GM21447 (cell line): ENCODE measurements around the gene CPED1.
"Not testable (repeated sequence)": the region's sequence is repeated elsewhere in the genome, so short reads cannot be mapped to it uniquely, and the experiment has no call there.

Experiments used
- ATAC-seq: cut with Tn5 transposase; IDR thresholded peaks from one replicate; pipeline ENCODE4 v1.9.1; 2021; ENCODE audit not compliant: unreplicated experiment

The CPED1 gene

GRCh38 chr7:121037957-121038716 is 49.6 kb downstream of the CPED1 start:
- no peak for ATAC-seq

DNA sequence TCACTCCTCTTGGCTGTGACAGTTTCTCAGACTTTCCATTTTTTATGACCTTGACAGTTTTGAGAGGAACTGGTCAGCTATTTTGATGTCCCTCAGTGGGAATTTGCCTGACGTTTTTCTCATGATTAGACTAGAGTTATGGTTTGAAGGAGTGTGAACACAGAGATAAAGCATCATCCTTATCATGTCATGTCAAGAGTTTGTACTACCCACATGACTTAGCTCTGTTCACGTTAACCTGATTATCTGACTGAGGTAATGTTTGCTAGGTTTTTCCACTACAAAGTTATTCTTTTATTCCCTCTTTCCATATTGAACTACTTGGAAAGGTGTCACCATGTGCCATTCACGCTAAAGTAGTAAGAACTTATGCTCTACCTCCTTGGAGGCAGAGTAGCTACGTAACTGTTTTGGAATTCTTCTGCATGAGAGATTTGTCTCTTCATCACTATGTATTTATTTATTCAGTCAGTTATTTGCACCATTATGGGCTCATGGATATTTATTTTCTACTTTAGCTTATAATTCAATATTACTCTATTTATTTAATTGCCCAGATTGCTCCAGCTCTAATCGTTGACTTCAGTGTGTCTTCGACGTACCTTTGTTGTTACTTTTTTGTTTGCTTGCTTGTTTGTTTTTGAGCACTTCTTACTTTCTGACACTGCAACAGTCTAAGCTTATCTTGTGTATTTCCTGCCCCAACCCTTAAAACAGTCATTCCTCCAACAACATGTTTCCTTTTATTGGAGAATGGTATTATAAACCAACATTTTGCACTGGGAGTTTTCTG is 50.4 kb downstream of the CPED1 start:
- ATAC-seq, result no peak

DNA sequence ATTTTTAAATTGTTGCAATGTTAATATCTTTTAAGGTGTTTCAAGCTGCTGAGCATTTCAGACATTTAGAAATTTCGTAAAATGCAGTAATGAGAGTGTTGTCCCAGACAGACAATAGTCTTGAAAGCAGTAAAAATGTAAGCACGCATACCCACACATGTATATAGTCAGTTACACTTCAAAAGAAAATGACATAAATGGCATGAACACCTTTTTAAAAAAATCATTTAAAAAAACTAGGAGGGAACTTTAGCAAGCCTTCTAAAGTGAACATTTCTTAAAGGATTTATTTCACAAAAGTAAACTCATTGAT is 51.0 kb downstream of the CPED1 start:
- no peak for ATAC-seq

DNA sequence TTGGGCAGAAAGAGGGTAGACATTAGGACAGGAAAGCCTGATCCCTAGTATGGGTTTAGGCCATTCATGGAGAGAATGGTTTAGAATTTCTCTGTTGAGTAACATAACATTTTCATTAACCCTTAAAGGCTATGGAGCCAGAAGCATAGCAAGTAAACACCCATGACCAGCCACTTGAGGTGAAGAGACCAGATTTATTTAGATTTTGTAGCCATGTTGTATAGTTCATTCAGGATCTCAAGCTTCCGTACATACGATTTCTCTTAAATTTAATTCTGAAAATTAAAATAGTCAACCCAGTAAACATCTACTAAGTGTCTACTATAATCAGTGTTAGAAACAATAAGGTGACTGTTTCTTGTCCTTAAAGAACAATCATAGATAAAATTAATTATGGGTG is 51.5 kb downstream of the CPED1 start:
- ATAC-seq, result no peak

DNA sequence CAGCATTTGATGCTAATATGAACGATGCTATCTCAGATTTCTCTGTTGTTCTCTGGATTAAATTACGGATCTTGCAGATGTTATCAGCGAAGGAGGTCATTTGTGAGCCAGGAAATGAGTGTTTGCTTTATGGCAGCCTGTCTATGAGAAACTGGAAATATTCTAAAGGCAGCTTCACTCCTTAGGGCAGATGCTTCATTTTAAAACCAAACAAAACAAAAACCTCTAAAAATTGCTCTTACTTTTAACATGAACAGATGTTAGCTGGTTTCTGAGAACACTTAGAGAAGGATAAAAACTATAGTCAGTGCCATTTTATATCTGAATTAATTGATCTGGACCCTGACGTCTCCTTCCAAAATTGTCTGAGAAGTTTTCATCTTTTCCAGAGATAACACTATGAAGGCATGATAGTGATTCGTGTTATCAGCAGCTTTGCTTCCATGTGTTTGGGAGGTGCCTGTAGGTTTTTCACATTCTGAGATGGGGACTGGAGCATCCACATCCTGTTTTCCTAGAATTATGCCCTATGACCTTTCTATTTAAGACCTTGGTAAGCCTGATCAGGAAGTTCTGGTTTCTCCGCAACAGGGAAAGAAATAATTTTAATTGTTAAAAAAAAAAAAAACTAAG is 53.1 kb downstream of the CPED1 start:
- ATAC-seq, result no peak

DNA sequence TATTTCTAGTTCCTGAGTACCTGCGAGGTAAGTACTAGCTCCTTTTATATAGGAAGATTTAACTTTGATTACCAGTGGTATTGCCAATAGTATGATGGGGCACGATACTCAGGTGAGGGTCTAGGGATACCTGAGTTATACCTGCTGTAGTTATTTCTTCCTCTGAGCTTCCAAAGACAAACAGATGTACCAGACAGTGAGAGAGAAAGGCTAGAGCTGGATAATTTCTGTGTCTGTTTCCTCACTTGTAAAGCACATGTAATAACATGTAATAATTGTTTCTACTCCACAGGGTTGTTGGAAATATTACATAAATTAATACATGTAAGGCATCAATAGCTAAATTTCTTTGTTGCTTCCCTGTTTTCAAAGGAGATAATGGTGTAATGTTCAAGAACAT is 53.7 kb downstream of the CPED1 start:
- ATAC-seq, result no peak

- ATAC-seq, result no peak
These were observed 54.4 kb downstream of the CPED1 start for GRCh38 chr7:121042899-121043298.

- no peak for ATAC-seq
These were observed 55.1 kb downstream of the CPED1 start for GRCh38 chr7:121043314-121044234.

- ATAC-seq, result no peak
These were observed 56.6 kb downstream of the CPED1 start for GRCh38 chr7:121045090-121045489.

DNA sequence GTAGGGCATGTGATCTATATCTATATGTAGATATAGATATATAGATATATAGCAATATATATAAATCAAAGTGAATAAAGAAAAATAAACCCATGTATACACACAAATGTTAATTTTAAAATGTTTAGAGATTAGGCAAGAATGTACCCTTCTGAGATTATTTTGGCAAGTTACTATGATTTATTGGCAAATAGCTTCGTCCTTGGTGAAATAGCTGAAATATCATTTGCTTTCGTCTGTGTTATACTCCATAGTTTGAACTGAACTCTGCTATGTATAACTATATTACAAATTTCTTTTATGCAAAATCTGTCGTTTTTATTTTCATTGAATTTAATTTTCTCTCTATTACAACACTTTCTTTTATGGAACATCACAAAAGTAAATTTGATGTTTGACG is 57.5 kb downstream of the CPED1 start:
- ATAC-seq, result no peak

GRCh38 chr7:121046893-121047468 is 58.5 kb downstream of the CPED1 start:
- ATAC-seq, result no peak

- ATAC-seq, result no peak
These were observed 59.7 kb downstream of the CPED1 start for GRCh38 chr7:121048195-121048594.

DNA sequence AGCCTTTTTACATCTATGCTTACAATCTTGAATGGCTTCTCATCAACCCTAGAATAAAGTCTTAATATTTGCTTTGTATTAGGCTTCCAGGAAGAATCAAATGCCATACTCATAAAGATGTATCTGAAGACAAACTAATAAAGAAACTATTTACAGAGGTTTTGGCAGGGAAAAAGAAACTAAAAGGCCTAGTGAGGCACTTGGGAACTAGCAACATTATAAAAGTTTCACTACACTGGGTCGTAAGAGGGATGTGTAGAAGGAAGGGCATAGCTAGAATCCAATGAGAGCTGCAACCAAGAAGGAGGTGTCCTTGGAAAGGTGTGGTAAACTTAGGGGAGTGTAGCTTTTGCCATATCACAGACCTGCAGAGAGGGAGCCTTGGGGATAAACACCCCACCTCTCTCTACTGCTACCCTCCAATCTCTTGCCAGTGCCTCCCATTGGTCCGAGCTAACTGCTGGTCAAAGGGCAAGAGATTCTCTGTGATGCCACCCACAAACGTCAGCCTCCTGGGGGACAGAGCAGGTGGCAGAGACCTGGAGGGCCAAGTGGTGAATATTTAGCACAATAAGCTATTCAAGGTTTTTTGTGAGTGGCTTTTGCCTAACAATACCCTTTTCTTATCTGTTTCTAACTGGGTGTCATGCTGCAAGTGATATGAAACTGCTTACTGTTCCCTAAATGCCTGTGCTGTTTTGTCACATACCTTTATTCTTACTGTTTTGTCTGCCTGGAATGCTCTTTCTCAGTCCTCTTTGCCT is 60.7 kb downstream of the CPED1 start:
- no peak for ATAC-seq

GRCh38 chr7:121049897-121050296 is 61.4 kb downstream of the CPED1 start:
- no peak for ATAC-seq

DNA sequence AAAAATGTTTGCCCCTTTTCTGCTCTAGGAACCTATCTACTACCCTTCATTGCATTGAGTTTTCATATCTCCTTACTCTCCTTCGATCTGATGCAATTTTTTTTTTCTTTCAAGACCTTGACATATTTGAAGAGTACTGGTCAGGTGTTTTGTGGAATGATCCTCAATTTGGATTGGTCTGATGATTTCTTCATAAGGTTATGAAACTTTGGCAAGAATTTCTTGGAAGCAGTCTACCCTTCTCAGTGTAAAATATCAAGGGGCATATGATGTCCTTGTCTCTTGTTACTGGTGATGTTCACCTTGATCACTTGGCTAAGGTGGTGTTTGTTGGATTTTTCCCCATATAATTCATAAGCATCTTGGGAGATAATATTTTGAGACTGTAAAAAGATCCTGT is 64.7 kb downstream of the CPED1 start:
- no peak for ATAC-seq

GRCh38 chr7:121054925-121055324 is 66.4 kb downstream of the CPED1 start:
- no peak for ATAC-seq

DNA sequence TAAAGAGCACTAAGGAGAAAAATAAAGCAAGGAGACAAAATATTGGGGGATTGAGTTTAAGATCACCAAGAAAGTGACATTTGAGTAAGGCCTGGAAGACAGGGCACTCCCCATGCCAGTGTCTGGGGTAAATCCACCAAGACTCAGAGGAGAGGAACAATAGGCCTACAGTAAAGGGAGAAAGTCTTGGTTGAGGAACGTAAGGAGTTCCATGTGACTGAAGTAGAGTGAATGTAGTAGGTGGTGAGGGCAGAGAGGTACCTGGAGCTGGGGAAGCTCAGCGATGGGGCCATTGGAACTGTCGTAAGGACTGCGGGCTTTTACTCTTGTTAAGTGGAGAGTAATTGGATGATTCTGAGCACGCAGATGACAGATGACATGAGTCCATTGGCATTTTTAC is 69.4 kb downstream of the CPED1 start:
- ATAC-seq, result no peak

GRCh38 chr7:121058975-121059374 is 70.5 kb downstream of the CPED1 start:
- no peak for ATAC-seq

- not testable (repeated sequence) for ATAC-seq
These were observed 71.5 kb downstream of the CPED1 start for GRCh38 chr7:121059979-121060509.
